Raji (cell line): ENCODE data around the gene PLPPR3.

Experiments
- POLR2A ChIP-seq: IDR thresholded peaks from 2 replicates; pipeline ENCODE4 v1.6.1; 2011; ENCODE audit warnings: low read depth, low read length, control low read depth; ENCODE audit not compliant: insufficient read depth

Gene PLPPR3

DNA sequence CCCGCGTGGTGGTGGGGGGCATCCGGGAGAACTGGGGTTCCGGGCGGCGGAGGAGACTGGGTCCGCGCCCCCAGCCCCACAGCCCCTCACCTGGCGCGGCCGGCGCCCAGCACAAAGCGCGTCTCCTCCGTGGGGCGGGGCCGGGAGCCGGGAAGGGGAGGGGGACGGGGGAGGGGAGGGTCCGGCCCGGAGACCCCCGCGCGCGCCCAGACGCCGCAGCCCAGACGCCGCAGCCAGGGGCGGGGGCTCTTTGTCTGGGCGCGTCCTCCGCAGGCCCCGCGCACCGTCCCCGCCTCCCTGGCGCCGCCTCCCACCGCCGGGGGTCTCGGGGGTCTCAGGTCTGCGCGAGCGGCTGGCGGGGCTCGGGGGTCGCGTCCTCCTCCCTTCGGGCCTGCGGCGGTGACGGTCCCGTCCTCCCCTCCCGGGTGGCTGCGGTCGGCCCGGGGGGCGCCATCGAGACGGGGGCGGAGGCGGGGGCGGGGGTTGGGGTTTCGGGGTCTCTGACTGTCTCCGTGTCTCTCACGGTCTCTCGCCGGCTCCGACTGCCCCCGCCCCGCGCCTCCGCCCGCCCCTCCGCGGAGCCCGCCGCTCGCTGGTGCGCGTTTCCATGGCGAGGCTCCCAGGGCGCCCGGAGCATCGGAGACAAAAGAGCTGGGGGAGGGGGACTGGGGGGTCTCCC is at the start of gene PLPPR3:
TSS of gene PLPPR3 (minus strand) at position 131 of the 679 bp plus-strand sequence. CDS start 396 bp downstream, outside the sequence.
- no peak for TF ChIP-seq POLR2A

GRCh38 chr19:870963-871401 is 49.2 kb upstream of the PLPPR3 start:
- no peak for TF ChIP-seq POLR2A

- TF ChIP-seq POLR2A: no peak
Measured at GRCh38 chr19:870314-870713, 48.6 kb upstream of the PLPPR3 start.

DNA sequence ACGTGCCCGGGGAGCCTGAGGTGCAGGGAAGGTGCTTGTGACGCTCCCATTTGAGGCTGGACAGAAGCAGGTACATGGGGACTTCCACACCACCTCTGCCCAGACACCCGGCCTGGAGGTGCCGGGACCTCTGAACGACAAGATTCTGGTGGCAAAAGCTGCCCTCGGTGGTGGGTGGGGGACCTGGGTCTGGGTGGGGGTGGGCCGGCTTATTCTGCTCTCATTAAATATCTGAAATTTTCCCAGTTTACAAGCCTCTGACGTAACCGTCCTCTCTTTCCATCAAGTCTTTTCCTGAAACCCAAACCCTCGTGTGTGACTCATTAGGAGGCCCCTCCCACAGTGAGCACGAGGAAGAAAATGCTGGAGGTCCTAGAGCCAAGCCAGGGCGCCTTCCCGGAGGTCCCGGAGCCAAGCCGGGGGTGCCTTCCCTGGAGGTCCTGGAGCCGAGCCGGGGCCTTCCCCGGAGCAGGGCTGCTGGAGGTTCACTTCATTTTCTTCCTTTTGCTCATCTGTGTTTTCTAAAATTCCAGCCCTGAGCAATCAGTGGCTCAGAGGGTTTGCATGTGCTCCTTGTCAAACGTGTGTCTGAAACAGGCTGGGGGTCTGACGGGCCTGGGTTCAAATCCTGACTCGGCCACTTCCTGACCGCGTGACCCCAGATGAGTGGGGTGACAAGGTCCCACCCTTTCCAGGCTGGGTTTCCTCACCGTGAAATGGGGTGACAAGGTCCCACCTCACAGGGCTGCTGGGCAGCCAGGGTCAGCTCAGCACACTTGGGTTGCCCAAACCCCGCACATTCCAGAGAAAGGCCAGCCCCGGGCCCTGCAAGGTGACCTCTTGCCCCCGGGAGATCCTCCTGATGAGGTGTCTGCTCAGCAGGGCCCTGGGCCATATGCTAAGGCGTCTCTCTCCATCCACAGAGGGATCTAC is 47.8 kb upstream of the PLPPR3 start:
- TF ChIP-seq POLR2A: no peak

DNA sequence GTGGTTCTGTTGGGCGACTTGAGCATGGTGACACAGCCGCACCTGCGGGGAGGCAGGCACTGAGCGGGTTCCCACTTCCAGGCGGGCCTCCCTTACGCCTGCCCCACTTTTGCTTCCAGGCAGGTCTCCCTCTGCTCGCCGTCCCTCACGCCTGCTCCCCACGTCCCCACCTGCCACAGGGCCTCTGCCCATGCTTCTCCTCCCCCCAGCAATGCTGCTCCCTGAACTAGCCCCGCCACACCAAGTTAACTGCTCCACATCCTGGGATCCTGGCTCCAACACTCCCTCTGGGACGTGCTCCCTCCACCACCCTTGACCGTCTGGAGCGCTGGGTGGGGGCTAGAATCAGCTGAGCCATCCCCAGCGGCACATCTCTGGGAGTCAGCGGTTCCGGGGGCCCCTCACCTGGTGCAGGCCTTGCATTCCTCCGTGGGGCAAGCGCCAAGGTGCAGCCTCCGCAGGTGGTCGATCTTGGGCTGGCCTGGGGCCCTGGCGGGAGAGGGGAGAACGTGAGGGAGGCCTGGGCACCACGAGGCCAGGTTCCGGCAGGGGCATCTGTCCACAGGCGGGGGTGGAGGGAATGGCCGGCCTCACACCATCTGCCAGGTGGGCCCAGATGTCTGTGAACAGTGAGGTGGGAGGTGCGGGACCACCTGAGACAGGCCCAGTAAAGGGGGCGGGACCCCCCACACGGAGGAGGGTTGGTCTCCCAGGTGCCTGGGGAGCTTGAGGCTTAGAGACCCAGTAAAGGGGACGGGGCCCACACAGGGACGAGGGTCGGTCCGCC is 46.9 kb upstream of the PLPPR3 start:
- no peak for TF ChIP-seq POLR2A

DNA sequence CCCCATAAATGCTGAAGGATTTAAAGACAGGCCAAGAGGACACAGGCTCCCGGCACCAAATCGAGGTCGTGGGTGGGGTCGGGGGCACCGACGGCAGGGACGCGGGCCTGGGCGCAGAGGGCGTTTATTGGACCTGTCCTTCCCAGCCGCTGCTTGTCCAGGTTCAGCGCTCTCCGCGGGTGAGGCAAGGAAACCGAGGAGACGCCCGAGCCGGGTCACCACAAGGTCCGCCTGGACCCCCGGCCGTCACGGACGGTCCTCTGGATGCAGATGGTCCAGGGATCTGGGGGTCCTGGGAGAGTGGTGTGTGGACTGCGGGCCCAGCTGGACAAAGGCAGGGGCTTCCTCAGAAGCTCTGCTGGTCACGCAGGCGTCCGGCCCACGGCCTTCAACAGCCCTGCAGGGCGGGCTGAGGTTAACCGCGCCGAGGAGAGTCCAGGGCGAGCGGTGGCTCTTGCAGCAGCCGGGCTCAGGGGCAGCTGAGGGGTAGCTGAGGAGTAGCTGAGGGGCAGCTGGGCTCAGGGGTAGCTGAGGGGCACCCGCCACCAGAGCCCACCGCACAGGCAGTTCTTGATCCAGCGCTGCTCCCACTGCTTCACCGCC is 46.2 kb upstream of the PLPPR3 start:
- no peak for TF ChIP-seq POLR2A

DNA sequence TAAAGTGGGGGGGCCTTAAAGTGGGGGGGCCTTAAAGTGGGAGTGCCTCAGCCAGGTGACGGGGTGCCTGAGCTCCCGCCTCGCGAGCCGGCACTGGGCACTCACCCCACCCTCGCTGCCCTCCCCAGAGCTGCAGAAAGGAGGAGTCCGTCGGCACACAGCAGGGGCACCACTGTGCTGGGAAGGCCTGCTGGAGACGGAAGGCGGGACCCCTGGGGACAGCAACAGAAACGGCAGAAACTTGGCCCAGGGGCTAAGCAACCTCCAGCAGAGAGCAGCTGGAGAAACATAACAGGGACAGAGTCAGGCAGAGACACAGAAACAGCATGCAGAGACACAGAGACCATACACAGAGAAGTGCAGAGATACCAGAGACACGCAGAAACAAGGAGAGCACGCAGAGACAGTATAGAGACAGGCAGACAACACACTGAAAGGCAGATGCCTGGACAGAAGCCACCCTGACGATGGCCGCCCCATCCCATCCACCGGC is 45.6 kb upstream of the PLPPR3 start:
- TF ChIP-seq POLR2A: no peak

DNA sequence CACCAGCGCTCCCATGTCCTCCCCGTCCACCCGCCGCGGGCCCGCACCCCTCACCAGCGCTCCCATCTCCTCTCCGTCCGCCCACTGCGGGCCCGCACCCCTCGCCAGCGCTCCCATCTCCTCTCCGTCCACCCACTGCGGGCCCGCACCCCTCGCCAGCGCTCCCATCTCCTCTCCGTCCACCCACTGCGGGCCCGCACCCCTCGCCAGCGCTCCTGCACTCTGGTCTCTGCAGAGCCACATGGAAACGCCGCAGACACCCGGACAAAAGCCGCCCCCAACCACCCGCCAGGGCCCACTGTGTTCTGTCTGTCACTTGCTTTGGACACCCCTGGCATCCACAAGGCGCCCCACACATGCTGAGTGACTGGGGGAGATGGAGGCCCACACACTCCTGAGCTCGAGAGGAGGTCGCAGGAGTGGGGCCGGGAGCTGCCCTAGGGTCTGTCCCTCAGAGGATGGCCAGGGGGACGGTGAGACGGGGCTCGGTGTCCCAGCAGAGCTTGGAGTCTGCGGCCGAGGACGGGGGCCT is 45.1 kb upstream of the PLPPR3 start:
- TF ChIP-seq POLR2A: no peak

- TF ChIP-seq POLR2A: no peak
Measured at GRCh38 chr19:863315-863620, 41.5 kb upstream of the PLPPR3 start.

- no peak for TF ChIP-seq POLR2A
Measured at GRCh38 chr19:862581-863314, 41.0 kb upstream of the PLPPR3 start.

- no peak for TF ChIP-seq POLR2A
Measured at GRCh38 chr19:861756-862580, 40.2 kb upstream of the PLPPR3 start.

- TF ChIP-seq POLR2A: no peak
Measured at GRCh38 chr19:861141-861755, 39.5 kb upstream of the PLPPR3 start.
